IMR-90 (cell line): ENCODE results near the gene CRACDL. TPM values are rescaled to one million over a fixed set of nuclear protein-coding genes. Genes with fewer than 3 reads are reported as not detected.
A peak's percentile ranks its signal among the peaks of the same experiment; 100 is the strongest.

Source experiments
- ATAC-seq: fragments of 200-7000 bp; cut with Tn5 transposase; 2 replicates; pipeline ENCODE4 v1.9.1; 2020; ENCODE audit warnings: low read depth, mild to moderate bottlenecking, moderate library complexity
- BruUV-seq: library from RNA; stranded (reverse); fragments of 400-500 nt; replicated peaks from 2 replicates; lab custom pipeline; 2021; lab: Mats Ljungman, UMichigan
- CTCF ChIA-PET: fragments of 300-600 bp; formaldehyde crosslinking; extraction: SDS; loops from one replicate; lab custom pipeline; 2021; ENCODE audit warnings: antibody characterized with exemption; lab: Yijun Ruan, JAX
- POLR2A ChIA-PET: fragments of 300-600 bp; sonication (Branson Sonifier 250); formaldehyde crosslinking; loops from one replicate; lab custom pipeline; 2022; ENCODE audit warnings: antibody characterized with exemption; ENCODE audit not compliant: unreplicated experiment; lab: Charles Lee
- DNase-seq: peaks from one replicate; pipeline ENCODE4 v3.0.0; 2013
- H2AFZ ChIP-seq: replicated peaks from 2 replicates; pipeline ENCODE3; 2013; ENCODE audit warnings: low read length, mild to moderate bottlenecking; ENCODE audit not compliant: poor library complexity
- H2AK5ac ChIP-seq: 2 replicates; pipeline ENCODE4 v1.6.1; 2013; ENCODE audit warnings: low read depth, low read length, inconsistent platforms
- H2AK9ac ChIP-seq: replicated peaks from 2 replicates; pipeline ENCODE3; 2013; ENCODE audit warnings: mild to moderate bottlenecking, low read depth, low read length, moderate library complexity; ENCODE audit not compliant: poor library complexity
- H2BK120ac ChIP-seq: 2 replicates; pipeline ENCODE4 v1.6.1; 2013; ENCODE audit warnings: low read depth, low read length, inconsistent platforms
- H2BK15ac ChIP-seq: 3 replicates; pipeline ENCODE4 v1.6.1; 2013; ENCODE audit warnings: low read depth, low read length, inconsistent platforms
- H2BK20ac ChIP-seq: 2 replicates; pipeline ENCODE4 v1.6.1; 2013; ENCODE audit warnings: low read depth, mild to moderate bottlenecking, inconsistent platforms, low read length, moderate library complexity
- H2BK5ac ChIP-seq: 2 replicates; pipeline ENCODE4 v1.6.1; 2013; ENCODE audit warnings: mild to moderate bottlenecking, low read depth, low read length, inconsistent platforms; ENCODE audit not compliant: poor library complexity, severe bottlenecking
- H3K14ac ChIP-seq: replicated peaks from 2 replicates; pipeline ENCODE4 v1.6.1; 2013; ENCODE audit warnings: low read depth, low read length, inconsistent platforms
- H3K18ac ChIP-seq: 2 replicates; pipeline ENCODE4 v1.6.1; 2013; ENCODE audit warnings: low read depth, low read length, control low read depth
- H3K23ac ChIP-seq: 2 replicates; pipeline ENCODE4 v1.6.1; 2013; ENCODE audit warnings: low read depth, low read length, inconsistent platforms
- H3K27ac ChIP-seq: 2 replicates; pipeline ENCODE4 v1.5.1; 2013; ENCODE audit warnings: mild to moderate bottlenecking, control low read depth, low read length; ENCODE audit not compliant: insufficient read depth
- H3K27me3 ChIP-seq: 2 replicates; pipeline ENCODE4 v1.6.1; 2013; ENCODE audit warnings: low read length; ENCODE audit not compliant: control insufficient read depth, insufficient read depth
- H3K36me3 ChIP-seq: 2 replicates; pipeline ENCODE4 v1.6.1; 2013; ENCODE audit warnings: low read length, mixed read lengths; ENCODE audit not compliant: control insufficient read depth, insufficient read depth
- H3K4ac ChIP-seq: 2 replicates; pipeline ENCODE4 v1.6.1; 2013; ENCODE audit warnings: low read depth, low read length, inconsistent platforms
- H3K4me1 ChIP-seq: 2 replicates; pipeline ENCODE4 v1.6.1; 2013; ENCODE audit warnings: low read length, mixed read lengths; ENCODE audit not compliant: control insufficient read depth, insufficient read depth
- H3K4me2 ChIP-seq: 2 replicates; pipeline ENCODE4 v1.6.1; 2013; ENCODE audit warnings: low read depth, mild to moderate bottlenecking, control low read depth, low read length, moderate library complexity
- H3K4me3 ChIP-seq: 2 replicates; pipeline ENCODE4 v1.5.1; 2013; ENCODE audit warnings: low read depth, mild to moderate bottlenecking, control low read depth, low read length, moderate library complexity; ENCODE audit not compliant: insufficient read depth
- H3K56ac ChIP-seq: 2 replicates; pipeline ENCODE4 v1.6.1; 2013; ENCODE audit warnings: low read length, inconsistent platforms; ENCODE audit not compliant: insufficient read depth; ENCODE audit errors: extremely low read depth
- H3K79me1 ChIP-seq, 2 experiments: 2 replicates each; pipeline ENCODE4 v1.6.1; 2013; ENCODE audit warnings: low read length in 2 of 2, inconsistent platforms in 1 of 2, low read depth in 1 of 2
- H3K9ac ChIP-seq: 2 replicates; pipeline ENCODE4 v1.6.1; 2013; ENCODE audit warnings: low read depth, low read length, control low read depth
- H3K9me1 ChIP-seq: 2 replicates; pipeline ENCODE4 v1.6.1; 2013; ENCODE audit warnings: low read length, inconsistent platforms; ENCODE audit not compliant: insufficient read depth
- H3K9me3 ChIP-seq: 2 replicates; pipeline ENCODE4 v1.6.1; 2013; ENCODE audit warnings: low read length; ENCODE audit not compliant: control insufficient read depth, insufficient read depth
- H4K20me1 ChIP-seq: 2 replicates; pipeline ENCODE4 v1.6.1; 2013; ENCODE audit warnings: low read length, inconsistent platforms; ENCODE audit not compliant: insufficient read depth
- H4K5ac ChIP-seq: 2 replicates; pipeline ENCODE4 v1.6.1; 2013; ENCODE audit warnings: mild to moderate bottlenecking, low read depth, low read length, control low read depth
- H4K8ac ChIP-seq, 2 experiments: 2 replicates each; pipeline ENCODE4 v1.6.1; 2013; ENCODE audit warnings: low read depth in 2 of 2, low read length in 2 of 2, control low read depth in 1 of 2, inconsistent platforms in 1 of 2
- H4K91ac ChIP-seq: 2 replicates; pipeline ENCODE4 v1.6.1; 2013; ENCODE audit warnings: low read depth, low read length, inconsistent platforms; ENCODE audit not compliant: insufficient read depth
- BHLHE40 ChIP-seq: fragments of 150-350 bp; IDR thresholded peaks from 2 replicates; pipeline ENCODE4 v1.6.1; 2016; ENCODE audit warnings: mild to moderate bottlenecking, low read depth, low read length
- CEBPB ChIP-seq: IDR thresholded peaks from 2 replicates; pipeline ENCODE4 v1.6.1; 2012; ENCODE audit warnings: low read depth, low read length, improper control_type of control experiment
- CHD1 ChIP-seq: IDR thresholded peaks from 2 replicates; pipeline ENCODE4 v1.6.1; 2012; ENCODE audit warnings: low read depth, low read length, improper control_type of control experiment
- FOS ChIP-seq: fragments of 150-350 bp; IDR thresholded peaks from 2 replicates; pipeline ENCODE4 v1.6.1; 2016; ENCODE audit warnings: low read depth, low read length
- MAFK ChIP-seq: IDR thresholded peaks from 2 replicates; pipeline ENCODE4 v1.6.1; 2012; ENCODE audit warnings: low read depth, low read length, improper control_type of control experiment
- MAZ ChIP-seq: IDR thresholded peaks from 2 replicates; pipeline ENCODE4 v1.6.1; 2012; ENCODE audit warnings: low read depth, mild to moderate bottlenecking, low read length, improper control_type of control experiment, moderate library complexity, borderline replicate concordance
- MXI1 ChIP-seq: IDR thresholded peaks from 2 replicates; pipeline ENCODE4 v1.6.1; 2012; ENCODE audit warnings: low read depth, mild to moderate bottlenecking, low read length, moderate library complexity, borderline replicate concordance
- NFE2L2 ChIP-seq: fragments of 150-350 bp; IDR thresholded peaks from 2 replicates; pipeline ENCODE4 v1.6.1; 2016; ENCODE audit warnings: low read depth, mild to moderate bottlenecking, low read length
- POLR2A ChIP-seq: IDR thresholded peaks from 2 replicates; pipeline ENCODE4 v1.6.1; 2012; ENCODE audit warnings: mild to moderate bottlenecking, low read depth, low read length
- RAD21 ChIP-seq: IDR thresholded peaks from 2 replicates; pipeline ENCODE4 v1.6.1; 2012; ENCODE audit warnings: low read length, improper control_type of control experiment
- RCOR1 ChIP-seq: IDR thresholded peaks from 2 replicates; pipeline ENCODE4 v1.6.1; 2012; ENCODE audit warnings: mild to moderate bottlenecking, low read length, improper control_type of control experiment; ENCODE audit not compliant: insufficient replicate concordance
- RFX5 ChIP-seq: IDR thresholded peaks from 2 replicates; pipeline ENCODE4 v1.8.0; 2012; ENCODE audit warnings: low read depth, mild to moderate bottlenecking, low read length, moderate library complexity
- SMC3 ChIP-seq: fragments of 150-350 bp; IDR thresholded peaks from 2 replicates; pipeline ENCODE4 v1.6.1; 2016; ENCODE audit warnings: low read depth, mild to moderate bottlenecking, antibody characterized with exemption, low read length, moderate library complexity
- WGBS, 2 experiments: methylation state at CpG; one replicate each; pipeline versions ENCODE4 v1.1.5 to v1.1.7; 2013; ENCODE audit warnings: missing lambda C conversion rate in 2 of 2; ENCODE audit not compliant: insufficient read length in 1 of 2; ENCODE audit errors: extremely low coverage in 2 of 2; 5-methylcytosine and 5-hydroxymethylcytosine counted together
- dilution Hi-C: fragments of 300-500 bp; cut with HindIII; formaldehyde crosslinking; loops from one replicate; pipeline ENCODE4 v1.14.3; 2018; ENCODE audit warnings: low sequenced_read_pairs; ENCODE audit not compliant: unreplicated experiment
- in situ Hi-C: fragments of 300-500 bp; cut with MboI; formaldehyde crosslinking; loops from 3 replicates; pipeline ENCODE4 v1.14.3; 2019; ENCODE audit warnings: low sequenced_read_pairs, inconsistent platforms, mixed read lengths
- intact Hi-C: fragments of 100-400 bp; cut with micrococcal nuclease; formaldehyde crosslinking; loops from 2 replicates; pipeline ENCODE4 v1.10.0; 2022
- polyA plus RNA-seq, 3 experiments: library from polyadenylated mRNA; depleted of rRNA; stranded (reverse); fragments of >200 nt; gene quantifications; 2 replicates each; pipeline ENCODE4 v1.2.3, GENCODE V29; 2012; ENCODE audit warnings: low replicate concordance in 1 of 3
- total RNA-seq: library from RNA; depleted of rRNA; stranded (reverse); fragments of >200 nt; gene quantifications from 2 replicates; pipeline ENCODE4 v1.2.3, GENCODE V29; 2012
- TF ChIP-seq, protein P1 (sequence below): fragments of 150-350 bp; IDR thresholded peaks from 2 replicates; pipeline ENCODE4 v1.6.1; 2017; ENCODE audit warnings: mild to moderate bottlenecking, antibody characterized with exemption, low read length, low read depth
- TF ChIP-seq, protein P2 (sequence below): fragments of 150-350 bp; IDR thresholded peaks from 2 replicates; pipeline ENCODE4 v1.6.1; 2016; ENCODE audit warnings: low read depth, mild to moderate bottlenecking, low read length, moderate library complexity, borderline replicate concordance

CRACDL gene
- total and polyA plus RNA-seq, 2 of the 4 experiments (the other 2 are of a cell fraction) = not detected

DNA sequence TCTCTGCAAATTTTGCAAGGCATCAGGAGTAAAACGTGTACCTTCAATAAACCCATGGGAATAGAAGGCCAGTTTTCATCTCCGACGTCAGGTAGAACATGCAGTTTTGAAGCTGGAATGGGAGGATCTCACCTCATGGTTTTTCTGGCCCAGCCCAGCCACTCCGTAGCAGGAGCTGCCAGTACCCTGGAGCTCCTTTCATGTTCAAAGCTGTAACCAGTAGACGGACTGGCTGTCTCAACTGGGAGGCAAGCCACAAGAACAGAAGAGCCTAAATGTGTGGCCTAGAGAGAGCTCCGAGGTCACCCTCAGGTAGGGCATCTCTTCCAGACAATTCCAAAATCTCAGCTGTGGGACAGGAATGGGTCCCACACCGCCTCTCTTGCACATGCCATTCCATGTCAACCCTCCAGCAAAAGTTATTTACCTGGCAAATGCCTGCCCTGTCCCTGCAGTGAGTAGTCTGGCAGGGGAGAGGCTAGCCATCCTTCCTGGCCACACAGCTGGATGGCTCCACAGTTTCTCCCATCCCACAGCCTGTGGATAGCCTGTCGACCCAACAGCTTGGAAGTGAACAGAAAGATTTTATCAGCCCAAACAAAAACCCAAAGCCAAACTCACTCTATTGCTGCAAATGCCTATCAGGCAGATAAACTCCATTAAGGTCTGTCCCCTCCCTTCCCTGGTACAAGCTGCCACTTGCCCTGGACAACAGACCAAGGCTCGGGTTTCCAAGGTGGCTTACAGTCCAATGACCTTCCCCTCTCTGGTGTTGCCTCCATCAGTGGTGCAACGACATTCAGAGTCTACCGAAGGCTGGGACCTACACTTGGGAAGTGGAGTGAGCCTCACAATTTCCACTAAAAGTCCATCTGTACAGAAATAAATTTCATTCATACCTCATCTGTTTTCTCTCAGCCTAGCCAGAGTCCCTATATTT, 27.8 kb downstream of the CRACDL start:
- H3K18ac ChIP-seq = no peak overlapping the region
- ChIA-PET CTCF (no interaction called here), POLR2A (no interaction called here)
- H3K4me1 ChIP-seq = peaks cover 13% of the 10 kb centered on the region; the same call in 1 of the 2 replicates
- H3K4me3 ChIP-seq = no peak overlapping the region
- no peak overlapping the region for H4K91ac ChIP-seq
- H3K14ac ChIP-seq = no peak overlapping the region
- H3K9me1 ChIP-seq = no peaks in the 10 kb centered on the region
- H3K23ac ChIP-seq = no peak overlapping the region
- 75% methylated on average over 1 of the region's 11 CpGs; no CpG with 5 or more reads in 1 of the 2 experiments for WGBS, 2 experiments
- H2BK5ac ChIP-seq = no peak overlapping the region
- H3K56ac ChIP-seq = no peak overlapping the region
- no peaks in the 10 kb centered on the region for H3K9me3 ChIP-seq
- dilution Hi-C loops = no loop called here
- in situ Hi-C loops = no loop called here
- no peak overlapping the region for H3K4ac ChIP-seq
- no peak overlapping the region for H2BK15ac ChIP-seq
- no peak overlapping the region for H4K8ac ChIP-seq
- intact Hi-C loops = no loop called here
- no peak overlapping the region for H2AK5ac ChIP-seq
- H4K20me1 ChIP-seq = no peaks in the 10 kb centered on the region
- DNase-seq = no peak
- no peaks in the 10 kb centered on the region for H3K36me3 ChIP-seq
- no peak overlapping the region for H3K9ac ChIP-seq
- peaks cover 6% of the 10 kb centered on the region; the same call in 1 of the 2 replicates for H3K27me3 ChIP-seq
- H4K5ac ChIP-seq = no peak overlapping the region
- no peak overlapping the region for H2AK9ac ChIP-seq
- H3K27ac ChIP-seq = no peak overlapping the region
- H3K79me1 ChIP-seq = no peaks in the 10 kb centered on the region
- ATAC-seq = no peak
- H2AFZ ChIP-seq = peak overlapping the region; percentile 58
- BruUV-seq = no TSS peak
- no peak overlapping the region for H2BK120ac ChIP-seq
- H2BK20ac ChIP-seq = no peak overlapping the region
- H3K4me2 ChIP-seq = no peak overlapping the region
- no peak for TF ChIP-seq RCOR1
- TF ChIP-seq RAD21 = no peak
- TF ChIP-seq FOS = no peak
- TF ChIP-seq BHLHE40 = no peak
- TF ChIP-seq CEBPB = no peak
- TF ChIP-seq, protein P1, sequence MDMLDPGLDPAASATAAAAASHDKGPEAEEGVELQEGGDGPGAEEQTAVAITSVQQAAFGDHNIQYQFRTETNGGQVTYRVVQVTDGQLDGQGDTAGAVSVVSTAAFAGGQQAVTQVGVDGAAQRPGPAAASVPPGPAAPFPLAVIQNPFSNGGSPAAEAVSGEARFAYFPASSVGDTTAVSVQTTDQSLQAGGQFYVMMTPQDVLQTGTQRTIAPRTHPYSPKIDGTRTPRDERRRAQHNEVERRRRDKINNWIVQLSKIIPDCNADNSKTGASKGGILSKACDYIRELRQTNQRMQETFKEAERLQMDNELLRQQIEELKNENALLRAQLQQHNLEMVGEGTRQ = no peak
- no peak for TF ChIP-seq RFX5
- TF ChIP-seq NFE2L2 = no peak
- TF ChIP-seq CHD1 = no peak
- TF ChIP-seq MAZ = no peak
- TF ChIP-seq MAFK = no peak
- no peak for TF ChIP-seq POLR2A
- TF ChIP-seq SMC3 = no peak
- TF ChIP-seq, protein P2, sequence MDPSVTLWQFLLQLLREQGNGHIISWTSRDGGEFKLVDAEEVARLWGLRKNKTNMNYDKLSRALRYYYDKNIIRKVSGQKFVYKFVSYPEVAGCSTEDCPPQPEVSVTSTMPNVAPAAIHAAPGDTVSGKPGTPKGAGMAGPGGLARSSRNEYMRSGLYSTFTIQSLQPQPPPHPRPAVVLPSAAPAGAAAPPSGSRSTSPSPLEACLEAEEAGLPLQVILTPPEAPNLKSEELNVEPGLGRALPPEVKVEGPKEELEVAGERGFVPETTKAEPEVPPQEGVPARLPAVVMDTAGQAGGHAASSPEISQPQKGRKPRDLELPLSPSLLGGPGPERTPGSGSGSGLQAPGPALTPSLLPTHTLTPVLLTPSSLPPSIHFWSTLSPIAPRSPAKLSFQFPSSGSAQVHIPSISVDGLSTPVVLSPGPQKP = no peak
- no peak for TF ChIP-seq MXI1
